ENCODE data around the gene DNTT. TPM values are rescaled to one million over a fixed set of nuclear protein-coding genes. Genes with fewer than 3 reads are reported as not detected.

DNTT gene
- total RNA-seq, 1 experiment from 2014 or later: not detected

DNA sequence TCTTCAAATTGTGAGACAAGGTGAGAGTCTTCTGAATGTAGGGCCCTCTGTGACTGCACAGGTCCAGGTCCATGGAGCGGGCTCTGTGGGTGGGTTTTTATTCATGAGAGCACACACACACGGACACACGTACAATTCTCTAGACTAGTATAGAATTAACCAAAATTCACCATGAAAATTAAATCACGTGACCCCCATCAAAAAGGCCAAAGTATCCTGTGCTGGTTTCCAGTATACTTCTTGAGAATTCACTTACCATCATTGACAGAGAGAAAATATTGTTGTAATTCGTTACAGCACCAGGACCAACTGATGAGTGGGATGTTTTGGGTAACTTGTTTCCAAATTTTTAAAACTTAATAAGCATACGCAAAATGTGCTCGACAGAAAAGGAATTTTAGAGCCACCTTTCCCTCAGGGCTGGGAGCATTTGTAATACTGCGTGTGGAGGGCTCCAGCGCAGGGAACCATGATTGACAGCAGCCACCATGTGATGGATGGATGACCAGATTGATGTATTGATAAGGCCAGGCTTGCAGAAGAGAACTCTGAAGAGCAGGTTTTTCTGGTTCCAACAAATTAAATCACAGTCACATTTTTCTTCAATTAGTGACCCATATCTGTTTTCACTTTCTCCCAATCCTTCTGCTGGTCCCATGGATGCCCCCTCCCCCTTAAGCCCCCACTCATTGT, 14.9 kb upstream of the DNTT start:
- no peak for DNase-seq
- H3K9me3 Mint-ChIP-seq (ENCODE audit: unreplicated experiment): no peaks in the 10 kb centered on the region
- no peak overlapping the region for H3K27ac Mint-ChIP-seq (ENCODE audit: unreplicated experiment)
- Histone ChIP-seq H3K9me3 (no peaks in the 10 kb centered on the region), H3K27me3 (replicated peaks; ENCODE audit: control insufficient read depth, insufficient read depth, low read length) (no peaks in the 10 kb centered on the region), H3K4me1 (peaks cover 14% of the 10 kb centered on the region), H3K36me3 (ENCODE audit: control insufficient read depth, insufficient read depth, low read length) (no peaks in the 10 kb centered on the region; the same call in 1 of the 2 replicates), H3K4me3 (ENCODE audit: low read depth, low read length) (no peak overlapping the region)
- H3K4me1 Mint-ChIP-seq (ENCODE audit: low read depth, unreplicated experiment): peaks cover 19% of the 10 kb centered on the region
- POLR2A ChIA-PET: no interaction called here
- intact Hi-C loops (cut with micrococcal nuclease; ENCODE audit: unreplicated experiment): no loop called here
- CTCF ChIA-PET: no interaction called here
- H3K36me3 Mint-ChIP-seq (ENCODE audit: insufficient read depth, unreplicated experiment): peaks cover 8% of the 10 kb centered on the region
- TF ChIP-seq, protein P1, sequence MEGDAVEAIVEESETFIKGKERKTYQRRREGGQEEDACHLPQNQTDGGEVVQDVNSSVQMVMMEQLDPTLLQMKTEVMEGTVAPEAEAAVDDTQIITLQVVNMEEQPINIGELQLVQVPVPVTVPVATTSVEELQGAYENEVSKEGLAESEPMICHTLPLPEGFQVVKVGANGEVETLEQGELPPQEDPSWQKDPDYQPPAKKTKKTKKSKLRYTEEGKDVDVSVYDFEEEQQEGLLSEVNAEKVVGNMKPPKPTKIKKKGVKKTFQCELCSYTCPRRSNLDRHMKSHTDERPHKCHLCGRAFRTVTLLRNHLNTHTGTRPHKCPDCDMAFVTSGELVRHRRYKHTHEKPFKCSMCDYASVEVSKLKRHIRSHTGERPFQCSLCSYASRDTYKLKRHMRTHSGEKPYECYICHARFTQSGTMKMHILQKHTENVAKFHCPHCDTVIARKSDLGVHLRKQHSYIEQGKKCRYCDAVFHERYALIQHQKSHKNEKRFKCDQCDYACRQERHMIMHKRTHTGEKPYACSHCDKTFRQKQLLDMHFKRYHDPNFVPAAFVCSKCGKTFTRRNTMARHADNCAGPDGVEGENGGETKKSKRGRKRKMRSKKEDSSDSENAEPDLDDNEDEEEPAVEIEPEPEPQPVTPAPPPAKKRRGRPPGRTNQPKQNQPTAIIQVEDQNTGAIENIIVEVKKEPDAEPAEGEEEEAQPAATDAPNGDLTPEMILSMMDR (IDR thresholded peaks at IDR 0.05; ENCODE audit: insufficient read depth in 1 of 2, low read depth in 1 of 2, low read length in 1 of 2, severe bottlenecking in 1 of 2, unreplicated experiment in 1 of 2): no peak
- BruUV-seq (replicated peaks): no TSS peak
- no peak overlapping the region for H3K4me3 Mint-ChIP-seq (ENCODE audit: unreplicated experiment)
- no peaks in the 10 kb centered on the region for H3K27me3 Mint-ChIP-seq (ENCODE audit: insufficient read depth, unreplicated experiment)

DNA sequence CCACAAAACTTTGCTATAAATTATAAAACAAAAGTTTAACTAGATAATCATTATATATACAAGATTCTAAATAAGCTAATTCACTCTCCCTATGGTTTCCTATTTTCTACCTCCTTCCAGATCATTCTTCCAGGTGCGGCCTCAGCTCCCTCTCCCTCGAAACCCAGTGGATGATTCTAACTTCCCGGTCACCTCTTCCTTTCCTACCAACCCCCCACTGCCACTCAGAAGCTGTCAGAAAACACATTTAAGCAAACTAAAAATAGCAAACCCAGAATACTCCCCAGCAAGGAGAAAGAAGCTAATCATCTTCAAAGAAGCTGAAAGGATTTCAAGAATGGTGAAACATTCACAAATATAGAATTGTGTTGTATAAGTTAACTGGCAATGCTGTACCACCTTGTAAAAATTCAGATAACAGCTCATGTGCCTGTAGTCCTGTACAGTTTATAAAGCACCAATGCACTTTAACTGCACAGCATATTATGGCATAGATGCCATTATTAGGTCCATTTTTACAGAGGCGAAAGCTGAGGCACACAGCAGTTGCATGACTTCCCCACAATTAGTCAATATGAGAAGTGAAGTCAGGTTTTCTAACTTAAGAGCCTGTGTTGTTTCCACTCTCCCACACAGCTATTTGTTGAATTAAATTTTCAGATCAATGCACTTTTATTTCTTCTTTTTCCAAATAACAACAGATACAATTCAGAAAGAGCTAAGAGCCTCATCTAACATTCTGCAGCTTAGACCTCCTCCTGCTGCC, 13.7 kb upstream of the DNTT start:
- H3K4me3 ChIP-seq (ENCODE audit: low read depth, low read length): no peak overlapping the region
- ChIA-PET POLR2A (no interaction called here), CTCF (interaction anchor here (0.5 to 5.6 kb wide), 4 partner anchors 57 to 274 kb away, joined by 3 to 69 read pairs (median 4); no protein-coding TSS in a partner anchor)
- Mint-ChIP-seq H3K36me3 (ENCODE audit: insufficient read depth, unreplicated experiment) (peaks cover 8% of the 10 kb centered on the region), H3K27me3 (ENCODE audit: insufficient read depth, unreplicated experiment) (peaks cover under 1% of the 10 kb centered on the region), H3K9me3 (ENCODE audit: unreplicated experiment) (no peaks in the 10 kb centered on the region), H3K4me3 (ENCODE audit: unreplicated experiment) (no peak overlapping the region), H3K27ac (ENCODE audit: unreplicated experiment) (no peak overlapping the region), H3K4me1 (ENCODE audit: low read depth, unreplicated experiment) (peaks cover 19% of the 10 kb centered on the region)
- H3K36me3 ChIP-seq (ENCODE audit: control insufficient read depth, insufficient read depth, low read length): no peaks in the 10 kb centered on the region; the same call in 1 of the 2 replicates
- no peaks in the 10 kb centered on the region for H3K27me3 ChIP-seq (replicated peaks; ENCODE audit: control insufficient read depth, insufficient read depth, low read length)
- peaks cover 14% of the 10 kb centered on the region for H3K4me1 ChIP-seq
- BruUV-seq (replicated peaks): no TSS peak
- TF ChIP-seq, protein P1 (IDR thresholded peaks at IDR 0.05; ENCODE audit: insufficient read depth in 1 of 2, low read depth in 1 of 2, low read length in 1 of 2, severe bottlenecking in 1 of 2, unreplicated experiment in 1 of 2): no peak
- intact Hi-C loops (cut with micrococcal nuclease; ENCODE audit: unreplicated experiment): loop anchor here (5.0 kb wide), 1 partner anchor 158 kb away; the partner anchor contains the start of gene ZNF518A
- no peaks in the 10 kb centered on the region for H3K9me3 ChIP-seq
- no peak for DNase-seq
